Choroid plexus epithelial cell (primary cell): Measurements from ENCODE around the gene ANKS6.

ENCODE experiments used
- DNase-seq: peaks from one replicate; pipeline ENCODE4 v3.0.0-alpha.2; 2010; ENCODE audit warnings: low read depth
- H3K4me3 ChIP-seq: 2 replicates; pipeline ENCODE4 v1.5.1; 2011; ENCODE audit warnings: low read depth, mild to moderate bottlenecking, control low read depth, low read length, moderate library complexity
- CTCF ChIP-seq: conservative IDR thresholded peaks from 2 replicates; pipeline ENCODE4 v1.5.1; 2011; ENCODE audit warnings: low read depth, mild to moderate bottlenecking, control low read depth, inconsistent platforms, low read length, moderate library complexity

ANKS6 gene

GRCh38 chr9:98747476-98747875 is 48.9 kb downstream of the ANKS6 start:
- TF ChIP-seq CTCF, result no peak
- H3K4me3 ChIP-seq, result no peak overlapping the region
- DNase-seq, result no peak

DNA sequence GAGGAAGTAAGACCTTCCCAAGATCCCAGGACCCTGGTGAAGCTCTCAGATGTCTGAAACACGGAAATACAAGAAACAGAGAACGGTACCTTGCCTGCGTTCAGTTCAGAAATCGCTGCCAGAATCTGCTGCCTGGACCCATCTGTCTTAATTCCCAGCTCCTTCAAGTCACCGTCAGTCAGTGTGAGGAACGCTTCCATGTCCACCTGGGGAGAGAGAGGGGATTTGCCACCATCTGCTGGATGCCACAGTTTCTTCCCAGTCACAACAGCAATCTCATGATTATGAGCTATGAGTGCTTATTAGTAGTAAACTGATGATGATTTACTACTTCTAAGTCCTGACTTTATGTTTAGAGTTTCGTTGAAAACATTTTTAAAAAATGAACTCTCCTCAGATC is 50.9 kb downstream of the ANKS6 start:
- no peak for DNase-seq
- no peak for TF ChIP-seq CTCF

GRCh38 chr9:98743818-98744611 is 52.3 kb downstream of the ANKS6 start:
- no peak overlapping the region for H3K4me3 ChIP-seq
- no peak for DNase-seq
- TF ChIP-seq CTCF, result no peak

More for the DNA sequence above, 50.9 kb downstream of the ANKS6 start:
- H3K4me3 ChIP-seq, result no peak overlapping the region

DNA sequence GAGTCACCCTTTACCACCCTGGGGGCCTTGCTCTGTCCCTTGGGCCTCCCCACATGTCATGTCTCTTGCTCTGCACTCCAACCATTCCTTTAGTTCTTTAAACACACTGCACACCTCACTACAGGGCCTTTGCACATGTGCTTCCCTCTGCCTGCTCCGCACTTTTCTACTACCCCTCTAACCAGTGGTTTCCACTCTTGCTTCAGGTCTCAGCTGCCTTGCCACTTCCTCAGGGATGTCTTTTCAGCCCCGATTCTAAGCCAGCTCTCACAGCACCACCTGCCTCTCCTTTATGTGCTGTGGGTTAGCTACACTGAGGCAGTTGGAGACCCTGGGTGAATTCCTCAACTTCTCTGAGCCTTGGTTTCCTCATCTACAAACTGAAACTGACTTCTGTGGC is 53.0 kb downstream of the ANKS6 start:
- no peak for DNase-seq
- no peak overlapping the region for H3K4me3 ChIP-seq
- no peak for TF ChIP-seq CTCF

- peak; percentile 44 for DNase-seq
- H3K4me3 ChIP-seq, result no peak overlapping the region
- TF ChIP-seq CTCF, result no peak
Observed at GRCh38 chr9:98742325-98743280, 53.8 kb downstream of the ANKS6 start.

DNA sequence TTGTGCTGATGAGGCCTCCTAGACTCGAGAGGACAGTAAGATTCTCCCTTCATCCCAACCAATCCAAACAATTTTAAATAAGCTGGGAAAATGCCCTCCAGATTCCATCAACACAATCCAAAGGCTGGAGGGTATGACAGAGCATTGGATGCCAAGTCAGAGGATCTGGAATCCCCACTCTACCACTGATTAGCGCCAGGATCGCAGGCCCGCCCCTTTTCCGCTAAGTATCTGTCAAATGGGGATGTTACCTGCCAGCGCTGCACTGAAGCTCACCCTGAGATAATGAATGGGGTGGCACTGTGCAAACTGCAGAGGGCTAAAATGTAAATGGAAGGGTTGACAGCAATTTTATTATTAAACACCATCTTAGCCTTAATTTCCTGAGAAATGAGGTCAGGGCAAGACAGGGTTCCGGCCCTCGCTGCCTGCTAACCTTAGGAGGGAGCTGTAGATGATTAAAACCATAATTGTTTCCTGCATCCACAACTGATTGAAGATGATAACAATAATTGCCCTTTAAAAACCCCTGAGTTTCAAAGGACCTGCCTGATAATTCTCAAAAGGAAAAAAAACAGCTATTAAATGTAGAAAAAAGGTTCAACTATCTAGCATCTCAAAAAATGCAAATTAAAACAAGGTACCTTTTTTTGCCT is 56.0 kb downstream of the ANKS6 start:
- no peak for DNase-seq
- H3K4me3 ChIP-seq, result no peak overlapping the region
- TF ChIP-seq CTCF, result no peak
